Measurements from ENCODE around the gene SLITRK5.

Gene SLITRK5

GRCh38 chr13:87684850-87685742 lies 13.9 kb downstream of the SLITRK5 start:
- Histone ChIP-seq H3K79me2 (ENCODE audit: insufficient read depth, low read length) (no peaks in the 10 kb centered on the region), H3K27me3 (ENCODE audit: low read length) (no peaks in the 10 kb centered on the region), H4K20me1 (ENCODE audit: low read depth, low read length) (no peaks in the 10 kb centered on the region), H3F3A (ENCODE audit: insufficient read depth) (no peaks in the 10 kb centered on the region), H3K36me3 (ENCODE audit: low read length) (no peaks in the 10 kb centered on the region), H3K27ac (ENCODE audit: low read depth, low read length) (no peak overlapping the region), H3K9me2 (replicated peaks; ENCODE audit: insufficient read depth, low read length) (no peaks in the 10 kb centered on the region), H2AFZ (ENCODE audit: low read depth, low read length, severe bottlenecking) (no peak overlapping the region), H3K4me3 (ENCODE audit: insufficient read depth, low read length, poor library complexity, severe bottlenecking) (no peak overlapping the region), H3K9ac (ENCODE audit: low read length) (no peak overlapping the region), H3K4me2 (ENCODE audit: low read depth, low read length, poor library complexity, severe bottlenecking) (no peak overlapping the region), H3K9me3 (ENCODE audit: insufficient read depth, low read length) (no peaks in the 10 kb centered on the region)
- no peak for TF ChIP-seq EZH2phosphoT487 (conservative IDR thresholded peaks at IDR 0.05; ENCODE audit: low read length)
- no peak for TF ChIP-seq CTCF (IDR thresholded peaks at IDR 0.05; ENCODE audit: insufficient read depth, low read length, poor library complexity, severe bottlenecking)

GRCh38 chr13:87696458-87696857 lies 25.3 kb downstream of the SLITRK5 start:
- Histone ChIP-seq H4K20me1 (ENCODE audit: low read depth, low read length) (no peaks in the 10 kb centered on the region), H2AFZ (ENCODE audit: low read depth, low read length, severe bottlenecking) (no peak overlapping the region), H3K36me3 (ENCODE audit: low read length) (no peaks in the 10 kb centered on the region), H3F3A (ENCODE audit: insufficient read depth) (no peaks in the 10 kb centered on the region), H3K9me2 (replicated peaks; ENCODE audit: insufficient read depth, low read length) (no peaks in the 10 kb centered on the region), H3K79me2 (ENCODE audit: insufficient read depth, low read length) (no peaks in the 10 kb centered on the region), H3K4me3 (ENCODE audit: insufficient read depth, low read length, poor library complexity, severe bottlenecking) (no peak overlapping the region), H3K27ac (ENCODE audit: low read depth, low read length) (no peak overlapping the region), H3K27me3 (ENCODE audit: low read length) (no peaks in the 10 kb centered on the region), H3K9ac (ENCODE audit: low read length) (no peak overlapping the region), H3K9me3 (ENCODE audit: insufficient read depth, low read length) (no peaks in the 10 kb centered on the region), H3K4me2 (ENCODE audit: low read depth, low read length, poor library complexity, severe bottlenecking) (no peak overlapping the region)
- no peak for TF ChIP-seq CTCF (IDR thresholded peaks at IDR 0.05; ENCODE audit: insufficient read depth, low read length, poor library complexity, severe bottlenecking)
- TF ChIP-seq EZH2phosphoT487 (conservative IDR thresholded peaks at IDR 0.05; ENCODE audit: low read length), result no peak

GRCh38 chr13:87698268-87698667 lies 27.1 kb downstream of the SLITRK5 start:
- TF ChIP-seq EZH2phosphoT487 (conservative IDR thresholded peaks at IDR 0.05; ENCODE audit: low read length) (no peak), CTCF (IDR thresholded peaks at IDR 0.05; ENCODE audit: insufficient read depth, low read length, poor library complexity, severe bottlenecking) (no peak)
- Histone ChIP-seq H3K27ac (ENCODE audit: low read depth, low read length) (no peak overlapping the region), H3F3A (ENCODE audit: insufficient read depth) (no peaks in the 10 kb centered on the region), H3K9ac (ENCODE audit: low read length) (no peak overlapping the region), H3K4me2 (ENCODE audit: low read depth, low read length, poor library complexity, severe bottlenecking) (no peak overlapping the region), H3K9me2 (replicated peaks; ENCODE audit: insufficient read depth, low read length) (no peaks in the 10 kb centered on the region), H3K36me3 (ENCODE audit: low read length) (no peaks in the 10 kb centered on the region), H3K9me3 (ENCODE audit: insufficient read depth, low read length) (no peaks in the 10 kb centered on the region), H4K20me1 (ENCODE audit: low read depth, low read length) (no peaks in the 10 kb centered on the region), H3K79me2 (ENCODE audit: insufficient read depth, low read length) (no peaks in the 10 kb centered on the region), H3K27me3 (ENCODE audit: low read length) (no peaks in the 10 kb centered on the region), H2AFZ (ENCODE audit: low read depth, low read length, severe bottlenecking) (no peak overlapping the region), H3K4me3 (ENCODE audit: insufficient read depth, low read length, poor library complexity, severe bottlenecking) (no peak overlapping the region)

Measured in SU-DHL-6 (cell line).